A549 (cell line): ENCODE measurements around the gene PPIL4. TPM values are rescaled to one million over a fixed set of nuclear protein-coding genes. Genes with fewer than 3 reads are reported as not detected.

Experiments used
- ATAC-seq, 2 experiments: fragments of 200-7000 bp in 1 of 2; fragments of >200 bp in 1 of 2; cut with Nextera tagmentation in 1 of 2; cut with Tn5 transposase in 1 of 2; 3 replicates each; pipeline versions ENCODE4 v1.8.0 to v1.9.1; 2018 to 2020; ENCODE audit warnings: mild to moderate bottlenecking in 1 of 2, moderate library complexity in 1 of 2
- CTCF ChIA-PET: fragments of 300-600 bp; sonication (Branson Sonifier 250); formaldehyde crosslinking; extraction: SDS; loops from one replicate; lab custom pipeline; 2021; ENCODE audit warnings: antibody characterized with exemption, inconsistent platforms; lab: Yijun Ruan, JAX
- POLR2A ChIA-PET: fragments of 350-600 bp; formaldehyde crosslinking; extraction: SDS; loops from one replicate; lab custom pipeline; 2021; ENCODE audit warnings: antibody characterized with exemption, inconsistent platforms; lab: Yijun Ruan, JAX
- DNase-seq, 2 experiments: peaks; one replicate each; pipeline versions ENCODE4 v3.0.0 to v3.0.0-alpha.2; 2011 to 2016; ENCODE audit warnings: low read depth in 1 of 2, low spot score in 1 of 2
- FAIRE-seq: peaks from 2 replicates; lab custom pipeline; 2011; peaks lifted over from hg19 to GRCh38; lab: Jason Lieb, UNC
- H3K27ac ChIP-seq, 2 experiments: fragments of >200 bp; sonication (Bioruptor Twin); formaldehyde crosslinking; 3 replicates each; pipeline ENCODE4 v1.5.1; 2016 to 2017
- H3K4me1 ChIP-seq: fragments of >200 bp; sonication (Bioruptor Twin); formaldehyde crosslinking; 3 replicates; pipeline ENCODE4 v1.6.1; 2016
- H3K4me2 ChIP-seq: fragments of >200 bp; sonication (Bioruptor Twin); formaldehyde crosslinking; 3 replicates; pipeline ENCODE4 v1.6.1; 2016
- H3K4me3 ChIP-seq: fragments of >200 bp; sonication (Bioruptor Twin); formaldehyde crosslinking; 3 replicates; pipeline ENCODE4 v1.5.1; 2016
- H3K9me3 ChIP-seq: fragments of >200 bp; sonication (Bioruptor Twin); formaldehyde crosslinking; 3 replicates; pipeline ENCODE4 v1.6.1; 2016
- BHLHE40 ChIP-seq: IDR thresholded peaks from 2 replicates; pipeline ENCODE4 v1.6.1; 2012; ENCODE audit warnings: low read depth, low read length, inconsistent platforms
- CHD2 ChIP-seq: fragments of 150-350 bp; IDR thresholded peaks from 2 replicates; pipeline ENCODE4 v1.6.1; 2014; ENCODE audit warnings: low read length; ENCODE audit not compliant: partially characterized antibody
- E2F6 ChIP-seq: IDR thresholded peaks from 2 replicates; pipeline ENCODE4 v1.6.1; 2012; ENCODE audit warnings: low read depth, borderline replicate concordance
- EHF ChIP-seq: fragments of 250-450 bp; sonication (Bioruptor Pico); IDR thresholded peaks from 2 replicates; pipeline ENCODE4 v1.5.0; 2020; ENCODE audit warnings: mild to moderate bottlenecking
- EP300 ChIP-seq, 2 experiments: fragments of >200 bp; sonication (Bioruptor Twin); formaldehyde crosslinking; IDR thresholded peaks; 2 replicates in 1 of 2; 3 replicates in 1 of 2; pipeline ENCODE4 v1.6.1; 2016 to 2017
- HDAC2 ChIP-seq: fragments of 200-600 bp; sonication (generic); IDR thresholded peaks from 2 replicates; pipeline ENCODE4 v1.6.1; 2016
- HEYL ChIP-seq: fragments of 250-450 bp; sonication (Bioruptor Pico); IDR thresholded peaks from 2 replicates; pipeline ENCODE4 v1.8.0; 2021; ENCODE audit warnings: mild to moderate bottlenecking, moderate library complexity
- HOXA7 ChIP-seq: fragments of 250-450 bp; sonication (Bioruptor Pico); IDR thresholded peaks from 2 replicates; pipeline ENCODE4 v1.5.0; 2020; ENCODE audit warnings: mild to moderate bottlenecking, moderate library complexity
- HOXB5 ChIP-seq: fragments of 250-450 bp; sonication (Bioruptor Pico); IDR thresholded peaks from 2 replicates; pipeline ENCODE4 v1.5.0; 2020; ENCODE audit warnings: mild to moderate bottlenecking, moderate library complexity
- JUN ChIP-seq, 2 experiments: fragments of >200 bp; sonication (Bioruptor Twin); formaldehyde crosslinking; IDR thresholded peaks; 2 replicates in 1 of 2; 3 replicates in 1 of 2; pipeline ENCODE4 v1.6.1; 2016 to 2017
- KDM1A ChIP-seq: fragments of 200-600 bp; sonication (generic); IDR thresholded peaks from 2 replicates; pipeline ENCODE4 v1.6.1; 2016; ENCODE audit warnings: low read depth, mild to moderate bottlenecking
- KDM5A ChIP-seq: fragments of 200-600 bp; sonication (generic); IDR thresholded peaks from 2 replicates; pipeline ENCODE4 v1.6.1; 2016; ENCODE audit warnings: antibody characterized with exemption, mild to moderate bottlenecking
- MAFK ChIP-seq: fragments of 450-650 bp; IDR thresholded peaks from 2 replicates; pipeline ENCODE4 v1.6.1; 2014; ENCODE audit not compliant: partially characterized antibody
- NFE2L2 ChIP-seq: fragments of 150-350 bp; conservative IDR thresholded peaks from 2 replicates; pipeline ENCODE4 v1.6.1; 2014; ENCODE audit warnings: low read length
- POLR2A ChIP-seq: IDR thresholded peaks from 2 replicates; pipeline ENCODE4 v1.6.1; 2012; ENCODE audit warnings: mild to moderate bottlenecking, low read length
- RARB ChIP-seq: fragments of 250-450 bp; sonication (Bioruptor Pico); IDR thresholded peaks from 2 replicates; pipeline ENCODE4 v1.8.0; 2021; ENCODE audit warnings: mild to moderate bottlenecking, moderate library complexity
- RCOR1 ChIP-seq: fragments of 150-350 bp; IDR thresholded peaks from 2 replicates; pipeline ENCODE4 v1.6.1; 2014; ENCODE audit warnings: antibody characterized with exemption, low read length, low read depth
- TP53 ChIP-seq: fragments of 250-450 bp; sonication (Bioruptor Pico); IDR thresholded peaks from 2 replicates; pipeline ENCODE4 v1.5.0; 2021; ENCODE audit warnings: mild to moderate bottlenecking, moderate library complexity
- ZNF302 ChIP-seq: fragments of 250-450 bp; sonication (Bioruptor Pico); IDR thresholded peaks from 2 replicates; pipeline ENCODE4 v1.9.0; 2021; ENCODE audit warnings: inconsistent platforms, mild to moderate bottlenecking, moderate library complexity
- WGBS: methylation state at CpG from one replicate; pipeline ENCODE4 v1.1.6; 2017; ENCODE audit errors: missing lambda C conversion rate; 5-methylcytosine and 5-hydroxymethylcytosine counted together
- polyA plus RNA-seq, 4 experiments: library from polyadenylated mRNA; depleted of rRNA in 3 of 4; stranded (reverse); fragments of >200 nt; fragmentation: RNase III in 1 of 4; extraction: RNeasy Plus Mini Kit Qiagen cat#74134 plus additional on column Dnase treatment in 1 of 4; gene quantifications; 2 replicates in 3 of 4; 3 replicates in 1 of 4; pipeline ENCODE4 v1.2.3, GENCODE V29; 2011 to 2017
- TF ChIP-seq, protein P1 (sequence below): fragments of >200 bp; sonication (Bioruptor Twin); formaldehyde crosslinking; IDR thresholded peaks from 2 replicates; pipeline ENCODE4 v1.6.1; 2016
- TF ChIP-seq, protein P2 (sequence below): IDR thresholded peaks from 2 replicates; pipeline ENCODE4 v1.6.1; 2012
- TF ChIP-seq, protein P3 (sequence below): fragments of 250-450 bp; sonication (Bioruptor Pico); IDR thresholded peaks from 2 replicates; pipeline ENCODE4 v1.5.0; 2020; ENCODE audit warnings: low read depth, mild to moderate bottlenecking, moderate library complexity
- TF ChIP-seq, protein P4 (sequence below): fragments of 450-650 bp; IDR thresholded peaks from 2 replicates; pipeline ENCODE4 v1.6.1; 2014; ENCODE audit warnings: antibody characterized with exemption
- TF ChIP-seq, protein P5 (sequence below): fragments of 200-600 bp; sonication (generic); IDR thresholded peaks from 2 replicates; pipeline ENCODE4 v1.6.1; 2016; ENCODE audit warnings: antibody characterized with exemption, mild to moderate bottlenecking, moderate library complexity

The PPIL4 gene
- polyA plus RNA-seq, 2 of the 4 experiments (the other 2 are of a cell fraction) = 12.1 to 17.2 TPM

- no peak for TF ChIP-seq NFE2L2
- no peak for TF ChIP-seq ZNF302
- no peak for TF ChIP-seq POLR2A
- TF ChIP-seq, protein P1, sequence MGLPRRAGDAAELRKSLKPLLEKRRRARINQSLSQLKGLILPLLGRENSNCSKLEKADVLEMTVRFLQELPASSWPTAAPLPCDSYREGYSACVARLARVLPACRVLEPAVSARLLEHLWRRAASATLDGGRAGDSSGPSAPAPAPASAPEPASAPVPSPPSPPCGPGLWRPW = no peak
These were observed 74.0 kb downstream of the PPIL4 start (continued) for GRCh38 chr6:149471801-149472200.

DNA sequence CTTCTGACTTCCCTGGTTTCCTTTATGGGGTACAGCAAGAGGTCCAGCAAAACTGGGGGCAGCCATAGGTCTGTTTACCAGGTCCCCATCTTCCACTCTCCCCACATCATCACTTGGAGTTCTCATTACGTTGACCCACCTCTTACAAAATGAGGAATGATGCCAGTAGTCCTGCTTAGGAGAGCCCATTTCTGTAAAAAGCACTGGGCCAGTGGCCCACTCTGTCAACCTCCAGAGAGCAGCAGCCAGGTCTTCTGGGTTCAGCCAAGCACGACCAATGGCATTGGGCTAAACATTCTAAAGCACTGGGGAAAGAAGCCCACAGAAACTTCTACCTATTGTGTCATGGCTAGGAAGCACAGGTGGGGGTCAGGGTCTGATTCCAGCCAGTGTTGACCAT is 74.9 kb downstream of the PPIL4 start:
- CTCF ChIA-PET = no interaction called here
- H3K4me3 ChIP-seq = no peak overlapping the region
- no peak for ATAC-seq
- H3K4me2 ChIP-seq = no peak overlapping the region
- POLR2A ChIA-PET = no interaction called here
- no peak for FAIRE-seq
- H3K9me3 ChIP-seq = no peaks in the 10 kb centered on the region
- no peak for DNase-seq
- peaks cover 10% of the 10 kb centered on the region; the same call in 2 of the 3 replicates for H3K4me1 ChIP-seq
- WGBS = 93% methylated on average over 2 of the region's 2 CpGs
- TF ChIP-seq BHLHE40 (no peak), HEYL (CRISPR knock-in tag) (no peak), CHD2 (no peak), EHF (CRISPR knock-in tag) (no peak), NFE2L2 (no peak), E2F6 (no peak), RARB (CRISPR knock-in tag) (no peak), HOXA7 (CRISPR knock-in tag) (no peak), KDM1A (no peak), HDAC2 (no peak), RCOR1 (no peak), EP300 (IDR thresholded peaks at IDR 0.05) (no peak)
- TF ChIP-seq, protein P2, sequence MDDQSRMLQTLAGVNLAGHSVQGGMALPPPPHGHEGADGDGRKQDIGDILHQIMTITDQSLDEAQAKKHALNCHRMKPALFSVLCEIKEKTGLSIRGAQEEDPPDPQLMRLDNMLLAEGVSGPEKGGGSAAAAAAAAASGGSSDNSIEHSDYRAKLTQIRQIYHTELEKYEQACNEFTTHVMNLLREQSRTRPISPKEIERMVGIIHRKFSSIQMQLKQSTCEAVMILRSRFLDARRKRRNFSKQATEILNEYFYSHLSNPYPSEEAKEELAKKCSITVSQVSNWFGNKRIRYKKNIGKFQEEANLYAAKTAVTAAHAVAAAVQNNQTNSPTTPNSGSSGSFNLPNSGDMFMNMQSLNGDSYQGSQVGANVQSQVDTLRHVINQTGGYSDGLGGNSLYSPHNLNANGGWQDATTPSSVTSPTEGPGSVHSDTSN = no peak
- TF ChIP-seq, protein P3, sequence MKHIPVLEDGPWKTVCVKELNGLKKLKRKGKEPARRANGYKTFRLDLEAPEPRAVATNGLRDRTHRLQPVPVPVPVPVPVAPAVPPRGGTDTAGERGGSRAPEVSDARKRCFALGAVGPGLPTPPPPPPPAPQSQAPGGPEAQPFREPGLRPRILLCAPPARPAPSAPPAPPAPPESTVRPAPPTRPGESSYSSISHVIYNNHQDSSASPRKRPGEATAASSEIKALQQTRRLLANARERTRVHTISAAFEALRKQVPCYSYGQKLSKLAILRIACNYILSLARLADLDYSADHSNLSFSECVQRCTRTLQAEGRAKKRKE (CRISPR knock-in tag) = no peak
- TF ChIP-seq, protein P4, sequence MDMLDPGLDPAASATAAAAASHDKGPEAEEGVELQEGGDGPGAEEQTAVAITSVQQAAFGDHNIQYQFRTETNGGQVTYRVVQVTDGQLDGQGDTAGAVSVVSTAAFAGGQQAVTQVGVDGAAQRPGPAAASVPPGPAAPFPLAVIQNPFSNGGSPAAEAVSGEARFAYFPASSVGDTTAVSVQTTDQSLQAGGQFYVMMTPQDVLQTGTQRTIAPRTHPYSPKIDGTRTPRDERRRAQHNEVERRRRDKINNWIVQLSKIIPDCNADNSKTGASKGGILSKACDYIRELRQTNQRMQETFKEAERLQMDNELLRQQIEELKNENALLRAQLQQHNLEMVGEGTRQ = no peak
- no peak overlapping the region for H3K27ac ChIP-seq

DNA sequence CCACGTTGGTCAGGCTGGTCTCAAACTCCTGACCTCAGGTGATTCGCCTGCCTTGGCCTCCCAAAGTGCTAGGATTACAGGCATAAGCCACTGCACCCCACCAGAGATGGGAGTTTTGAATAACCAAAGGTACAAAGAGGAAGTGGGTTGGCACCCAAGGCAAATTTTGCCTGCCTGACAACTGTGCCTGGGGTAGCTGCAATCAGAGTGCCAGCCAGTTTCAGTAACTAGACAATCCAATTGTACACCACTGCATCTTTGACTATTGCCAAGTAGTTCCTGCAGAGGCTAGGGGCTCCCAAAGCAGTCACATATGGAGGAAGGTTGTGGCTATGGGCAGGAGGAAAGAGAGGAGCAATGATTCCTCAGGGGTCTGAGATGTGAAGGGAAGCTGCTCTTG is 77.7 kb downstream of the PPIL4 start:
- CTCF ChIA-PET = interaction anchor here (1.9 kb wide), 1 partner anchor 36 kb away, joined by 4 read pairs; no protein-coding TSS in a partner anchor
- no peak overlapping the region for H3K4me3 ChIP-seq
- H3K4me1 ChIP-seq = peaks cover 4% of the 10 kb centered on the region; the same call in 1 of the 3 replicates
- TF ChIP-seq, protein P5, sequence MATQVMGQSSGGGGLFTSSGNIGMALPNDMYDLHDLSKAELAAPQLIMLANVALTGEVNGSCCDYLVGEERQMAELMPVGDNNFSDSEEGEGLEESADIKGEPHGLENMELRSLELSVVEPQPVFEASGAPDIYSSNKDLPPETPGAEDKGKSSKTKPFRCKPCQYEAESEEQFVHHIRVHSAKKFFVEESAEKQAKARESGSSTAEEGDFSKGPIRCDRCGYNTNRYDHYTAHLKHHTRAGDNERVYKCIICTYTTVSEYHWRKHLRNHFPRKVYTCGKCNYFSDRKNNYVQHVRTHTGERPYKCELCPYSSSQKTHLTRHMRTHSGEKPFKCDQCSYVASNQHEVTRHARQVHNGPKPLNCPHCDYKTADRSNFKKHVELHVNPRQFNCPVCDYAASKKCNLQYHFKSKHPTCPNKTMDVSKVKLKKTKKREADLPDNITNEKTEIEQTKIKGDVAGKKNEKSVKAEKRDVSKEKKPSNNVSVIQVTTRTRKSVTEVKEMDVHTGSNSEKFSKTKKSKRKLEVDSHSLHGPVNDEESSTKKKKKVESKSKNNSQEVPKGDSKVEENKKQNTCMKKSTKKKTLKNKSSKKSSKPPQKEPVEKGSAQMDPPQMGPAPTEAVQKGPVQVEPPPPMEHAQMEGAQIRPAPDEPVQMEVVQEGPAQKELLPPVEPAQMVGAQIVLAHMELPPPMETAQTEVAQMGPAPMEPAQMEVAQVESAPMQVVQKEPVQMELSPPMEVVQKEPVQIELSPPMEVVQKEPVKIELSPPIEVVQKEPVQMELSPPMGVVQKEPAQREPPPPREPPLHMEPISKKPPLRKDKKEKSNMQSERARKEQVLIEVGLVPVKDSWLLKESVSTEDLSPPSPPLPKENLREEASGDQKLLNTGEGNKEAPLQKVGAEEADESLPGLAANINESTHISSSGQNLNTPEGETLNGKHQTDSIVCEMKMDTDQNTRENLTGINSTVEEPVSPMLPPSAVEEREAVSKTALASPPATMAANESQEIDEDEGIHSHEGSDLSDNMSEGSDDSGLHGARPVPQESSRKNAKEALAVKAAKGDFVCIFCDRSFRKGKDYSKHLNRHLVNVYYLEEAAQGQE = no peak
- TF ChIP-seq, protein P3 (CRISPR knock-in tag) = no peak
- TF ChIP-seq KDM1A (no peak), HOXA7 (CRISPR knock-in tag) (no peak), HDAC2 (no peak), MAFK (no peak), E2F6 (no peak), KDM5A (no peak), BHLHE40 (no peak), TP53 (no peak), JUN (IDR thresholded peaks at IDR 0.05) (no peak), HOXB5 (no peak)
- TF ChIP-seq, protein P1 = no peak
- no peak overlapping the region for H3K27ac ChIP-seq
- DNase-seq (no peak), FAIRE-seq (no peak), ATAC-seq (no peak)
- WGBS = 45% methylated on average over 2 of the region's 2 CpGs
- no peak overlapping the region for H3K4me2 ChIP-seq
- H3K9me3 ChIP-seq = no peaks in the 10 kb centered on the region
- POLR2A ChIA-PET = no interaction called here
